ENCODE data around the gene RPL38. TPM values are rescaled to one million over a fixed set of nuclear protein-coding genes. Genes with fewer than 3 reads are reported as not detected.

RPL38 gene
- total and polyA plus RNA-seq, 2 experiments from 2014 or later, result 286 to 5,312 TPM

GRCh38 chr17:74192950-74193781, 10.3 kb upstream of the RPL38 start:
- no peak for ATAC-seq
- H3K4me1 Mint-ChIP-seq, result peaks cover 11% of the 10 kb centered on the region
- H3K27ac Mint-ChIP-seq, result no peak overlapping the region
- no peaks in the 10 kb centered on the region for H3K9me2 ChIP-seq (ENCODE audit: insufficient read depth)
- DNase-seq (ENCODE audit: low spot score), result no peak
- H3K9me3 Mint-ChIP-seq, result no peaks in the 10 kb centered on the region
- H3K27me3 Mint-ChIP-seq (ENCODE audit: insufficient read depth, low read depth, poor library complexity), result peaks cover 10% of the 10 kb centered on the region
- no peaks in the 10 kb centered on the region for H3K4me1 ChIP-seq (ENCODE audit: insufficient read depth)
- H3K79me2 ChIP-seq (replicated peaks; ENCODE audit: insufficient read depth), result no peaks in the 10 kb centered on the region
- H3K4me3 ChIP-seq, result no peak overlapping the region
- no peaks in the 10 kb centered on the region for H3F3A ChIP-seq (replicated peaks; ENCODE audit: low read depth)
- no peak overlapping the region for H2AFZ ChIP-seq
- TF ChIP-seq CTCF (conservative IDR thresholded peaks at IDR 0.05; ENCODE audit: low read depth in 2 of 2) (no peak), EZH2 (IDR thresholded peaks at IDR 0.05; ENCODE audit: low read depth, unreplicated experiment) (no peak), ZNF462 (CRISPR knock-in tag; IDR thresholded peaks at IDR 0.05) (no peak), NANOG (IDR thresholded peaks at IDR 0.05; ENCODE audit: borderline replicate concordance) (no peak), REST (IDR thresholded peaks at IDR 0.05; ENCODE audit: unreplicated experiment) (no peak), ZNF331 (CRISPR knock-in tag; IDR thresholded peaks at IDR 0.05; ENCODE audit: low read depth) (no peak), ZNF114 (CRISPR knock-in tag; IDR thresholded peaks at IDR 0.05) (no peak), POLR2AphosphoS5 (IDR thresholded peaks at IDR 0.05; ENCODE audit: low read depth) (no peak), CREB1 (CRISPR knock-in tag; IDR thresholded peaks at IDR 0.05; ENCODE audit: low read depth) (no peak), JUNB (IDR thresholded peaks at IDR 0.05; ENCODE audit: unreplicated experiment) (no peak), ETS1 (IDR thresholded peaks at IDR 0.05) (no peak), EZH2phosphoT487 (IDR thresholded peaks at IDR 0.05; ENCODE audit: unreplicated experiment) (no peak), STAT1 (IDR thresholded peaks at IDR 0.05; ENCODE audit: unreplicated experiment) (no peak)
- H3K27ac ChIP-seq (ENCODE audit: low read depth), result no peak overlapping the region
- no peaks in the 10 kb centered on the region for H3K36me3 ChIP-seq (ENCODE audit: insufficient read depth)
- no peaks in the 10 kb centered on the region for H3K36me3 Mint-ChIP-seq (ENCODE audit: low read depth)
- H3K27me3 ChIP-seq (ENCODE audit: insufficient read depth), result no peaks in the 10 kb centered on the region
- H3K4me2 ChIP-seq, result no peak overlapping the region
- H3K4me3 Mint-ChIP-seq, result no peak overlapping the region
- no peaks in the 10 kb centered on the region for H4K20me1 ChIP-seq (replicated peaks; ENCODE audit: insufficient read depth)

All from GM23338 (cell line).